ENCODE results near the gene CISH.

The CISH gene

GRCh38 chr3:50581459-50581842, 30.1 kb downstream of the CISH start:
- peaks cover 15% of the 10 kb centered on the region for H3K36me3 Mint-ChIP-seq
- H3K9me3 Mint-ChIP-seq = no peaks in the 10 kb centered on the region
- H3K27me3 Mint-ChIP-seq = no peaks in the 10 kb centered on the region
- peak overlapping the region; percentile 35 for H3K27ac Mint-ChIP-seq
- H3K4me1 Mint-ChIP-seq = peaks cover 46% of the 10 kb centered on the region
- no peak overlapping the region for H3K4me3 Mint-ChIP-seq

- Mint-ChIP-seq H3K36me3 (peaks cover 15% of the 10 kb centered on the region), H3K4me1 (peaks cover 50% of the 10 kb centered on the region), H3K27me3 (no peaks in the 10 kb centered on the region), H3K4me3 (no peak overlapping the region), H3K9me3 (no peaks in the 10 kb centered on the region), H3K27ac (no peak overlapping the region)
Observed at GRCh38 chr3:50580683-50581458, 30.7 kb downstream of the CISH start.

- Mint-ChIP-seq H3K27ac (no peak overlapping the region), H3K9me3 (no peaks in the 10 kb centered on the region), H3K4me1 (peaks cover 63% of the 10 kb centered on the region), H3K27me3 (no peaks in the 10 kb centered on the region), H3K36me3 (peaks cover 7% of the 10 kb centered on the region), H3K4me3 (no peak overlapping the region)
Observed at GRCh38 chr3:50577348-50577747, 34.2 kb downstream of the CISH start.

- H3K36me3 Mint-ChIP-seq = peaks cover 6% of the 10 kb centered on the region
- peaks cover 68% of the 10 kb centered on the region for H3K4me1 Mint-ChIP-seq
- no peaks in the 10 kb centered on the region for H3K9me3 Mint-ChIP-seq
- H3K27me3 Mint-ChIP-seq = no peaks in the 10 kb centered on the region
- no peak overlapping the region for H3K4me3 Mint-ChIP-seq
- peak overlapping the region; percentile 84 for H3K27ac Mint-ChIP-seq
Observed at GRCh38 chr3:50575372-50575771, 36.2 kb downstream of the CISH start.

- Mint-ChIP-seq H3K27ac (peak overlapping the region; percentile 84), H3K4me1 (peaks cover 72% of the 10 kb centered on the region), H3K27me3 (no peaks in the 10 kb centered on the region)
Observed at GRCh38 chr3:50574444-50574831, 37.1 kb downstream of the CISH start.

GRCh38 chr3:50573566-50574443, 37.8 kb downstream of the CISH start:
- no peaks in the 10 kb centered on the region for H3K27me3 Mint-ChIP-seq
- no peaks in the 10 kb centered on the region for H3K9me3 Mint-ChIP-seq
- peaks cover 2% of the 10 kb centered on the region for H3K36me3 Mint-ChIP-seq
- peaks cover 72% of the 10 kb centered on the region for H3K4me1 Mint-ChIP-seq
- peak overlapping the region; percentile 84 for H3K27ac Mint-ChIP-seq
- H3K4me3 Mint-ChIP-seq = peak overlapping the region; percentile 15

More at GRCh38 chr3:50574444-50574831, 37.1 kb downstream of the CISH start:
- Mint-ChIP-seq H3K4me3 (no peak overlapping the region), H3K36me3 (peaks cover 3% of the 10 kb centered on the region), H3K9me3 (no peaks in the 10 kb centered on the region)

- Mint-ChIP-seq H3K4me1 (peaks cover 75% of the 10 kb centered on the region), H3K36me3 (peaks cover 2% of the 10 kb centered on the region), H3K4me3 (peak overlapping the region; percentile 51), H3K9me3 (no peaks in the 10 kb centered on the region), H3K27ac (peak overlapping the region; percentile 84), H3K27me3 (no peaks in the 10 kb centered on the region)
Observed at GRCh38 chr3:50572801-50573371, 38.7 kb downstream of the CISH start.

GRCh38 chr3:50572158-50572557, 39.4 kb downstream of the CISH start:
- Mint-ChIP-seq H3K4me3 (peak overlapping the region; percentile 66), H3K4me1 (peaks cover 72% of the 10 kb centered on the region), H3K9me3 (no peaks in the 10 kb centered on the region), H3K27me3 (no peaks in the 10 kb centered on the region), H3K27ac (peak overlapping the region; percentile 84), H3K36me3 (no peaks in the 10 kb centered on the region)

GRCh38 chr3:50571486-50571885, 40.1 kb downstream of the CISH start:
- no peaks in the 10 kb centered on the region for H3K27me3 Mint-ChIP-seq
- no peaks in the 10 kb centered on the region for H3K36me3 Mint-ChIP-seq
- peak overlapping the region; percentile 65 for H3K27ac Mint-ChIP-seq
- H3K4me1 Mint-ChIP-seq = peaks cover 76% of the 10 kb centered on the region
- peak overlapping the region; percentile 92 for H3K4me3 Mint-ChIP-seq
- H3K9me3 Mint-ChIP-seq = no peaks in the 10 kb centered on the region

GRCh38 chr3:50570508-50571279, 40.9 kb downstream of the CISH start:
- Mint-ChIP-seq H3K27ac (peak overlapping the region; percentile 85), H3K9me3 (no peaks in the 10 kb centered on the region), H3K4me3 (peak overlapping the region; percentile 92), H3K4me1 (peaks cover 73% of the 10 kb centered on the region), H3K27me3 (no peaks in the 10 kb centered on the region), H3K36me3 (no peaks in the 10 kb centered on the region)

GRCh38 chr3:50568947-50569749, 42.4 kb downstream of the CISH start, which contains the start of gene HEMK1:
HEMK1 (plus strand) TSS chr3:50569522; CDS start chr3:50571105, 1,583 bp downstream.
- Mint-ChIP-seq H3K4me1 (peaks cover 62% of the 10 kb centered on the region), H3K4me3 (peak within 1 kb of the TSS; percentile 92), H3K36me3 (no peaks in the 10 kb centered on the region), H3K27me3 (no peaks in the 10 kb centered on the region), H3K9me3 (no peaks in the 10 kb centered on the region), H3K27ac (peak within 1 kb of the TSS; percentile 91)

- Mint-ChIP-seq H3K27me3 (no peaks in the 10 kb centered on the region), H3K36me3 (no peaks in the 10 kb centered on the region), H3K4me3 (peak within 1 kb of the TSS; percentile 92), H3K4me1 (peaks cover 47% of the 10 kb centered on the region), H3K9me3 (no peaks in the 10 kb centered on the region), H3K27ac (peak within 1 kb of the TSS; percentile 97)
Observed at GRCh38 chr3:50567386-50568167, 44.0 kb downstream of the CISH start, which contains the start of gene C3orf18. C3orf18 (minus strand) TSS chr3:50567747; CDS start chr3:50565699, 2,048 bp downstream.

GRCh38 chr3:50567011-50567385, 44.6 kb downstream of the CISH start:
- H3K4me3 Mint-ChIP-seq = peak overlapping the region; percentile 71
- H3K36me3 Mint-ChIP-seq = no peaks in the 10 kb centered on the region
- peak overlapping the region; percentile 51 for H3K27ac Mint-ChIP-seq
- peaks cover 41% of the 10 kb centered on the region for H3K4me1 Mint-ChIP-seq
- no peaks in the 10 kb centered on the region for H3K27me3 Mint-ChIP-seq
- no peaks in the 10 kb centered on the region for H3K9me3 Mint-ChIP-seq

GRCh38 chr3:50564321-50564720, 47.3 kb downstream of the CISH start:
- Mint-ChIP-seq H3K36me3 (no peaks in the 10 kb centered on the region), H3K4me1 (peaks cover 20% of the 10 kb centered on the region), H3K27ac (no peak overlapping the region), H3K27me3 (no peaks in the 10 kb centered on the region), H3K4me3 (no peak overlapping the region), H3K9me3 (no peaks in the 10 kb centered on the region)

Measured in activated naive CD4-positive, alpha-beta T cell treated with anti-CD3 and anti-CD28 coated beads, Interleukin-2, amount 50 U/mL, for 24 hours (primary cell).